Stimulated activated CD4-positive, alpha-beta T cell treated with anti-CD3 and anti-CD28 coated beads, Interleukin-2, amount 100 ng/mL, for 24 hours (primary cell): ENCODE measurements around the gene CYP4F22.
"Not testable (repeated sequence)": the region's sequence is repeated elsewhere in the genome, so short reads cannot be mapped to it uniquely, and the experiment has no call there.

Experiments used
- DNase-seq, 2 donors: peaks; one replicate each; pipeline ENCODE4 v3.0.0-alpha.2; 2020

CYP4F22 gene

DNA sequence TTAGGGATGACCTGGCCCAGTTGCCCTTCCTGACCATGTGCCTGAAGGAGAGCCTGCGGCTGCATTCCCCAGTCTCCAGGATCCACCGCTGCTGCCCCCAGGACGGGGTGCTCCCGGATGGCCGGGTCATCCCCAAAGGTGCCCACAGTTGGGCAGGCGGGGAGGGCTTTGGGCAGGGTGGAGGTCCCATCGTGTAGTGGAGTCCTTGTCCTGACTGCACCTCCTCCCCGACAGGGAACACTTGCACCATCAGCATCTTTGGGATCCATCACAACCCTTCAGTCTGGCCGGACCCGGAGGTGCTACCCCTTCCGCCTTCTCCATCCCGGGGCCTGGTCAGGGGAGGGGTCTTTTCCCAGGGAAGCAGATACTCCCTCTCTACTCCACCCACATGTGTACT is 75.0 kb downstream of the CYP4F22 start:
- DNase-seq: no peak

DNA sequence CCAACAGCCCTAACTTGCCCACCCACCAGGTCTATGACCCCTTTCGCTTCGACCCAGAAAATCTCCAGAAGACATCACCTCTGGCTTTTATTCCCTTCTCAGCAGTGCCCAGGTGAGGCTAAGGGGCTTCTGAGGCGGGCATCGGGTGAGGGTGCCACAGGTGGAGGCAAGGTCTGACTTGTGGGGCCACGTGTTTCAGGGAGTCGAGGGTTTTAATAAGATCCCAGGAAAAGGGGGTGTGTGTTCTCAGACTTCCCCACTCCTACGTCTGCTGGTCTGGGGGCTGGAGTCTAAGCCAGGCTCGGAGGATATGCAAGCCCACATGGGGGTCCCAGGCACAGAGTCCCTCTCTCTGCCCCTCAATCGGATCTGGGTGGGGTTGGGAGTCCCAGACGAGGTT is 75.8 kb downstream of the CYP4F22 start:
- no peak for DNase-seq

DNA sequence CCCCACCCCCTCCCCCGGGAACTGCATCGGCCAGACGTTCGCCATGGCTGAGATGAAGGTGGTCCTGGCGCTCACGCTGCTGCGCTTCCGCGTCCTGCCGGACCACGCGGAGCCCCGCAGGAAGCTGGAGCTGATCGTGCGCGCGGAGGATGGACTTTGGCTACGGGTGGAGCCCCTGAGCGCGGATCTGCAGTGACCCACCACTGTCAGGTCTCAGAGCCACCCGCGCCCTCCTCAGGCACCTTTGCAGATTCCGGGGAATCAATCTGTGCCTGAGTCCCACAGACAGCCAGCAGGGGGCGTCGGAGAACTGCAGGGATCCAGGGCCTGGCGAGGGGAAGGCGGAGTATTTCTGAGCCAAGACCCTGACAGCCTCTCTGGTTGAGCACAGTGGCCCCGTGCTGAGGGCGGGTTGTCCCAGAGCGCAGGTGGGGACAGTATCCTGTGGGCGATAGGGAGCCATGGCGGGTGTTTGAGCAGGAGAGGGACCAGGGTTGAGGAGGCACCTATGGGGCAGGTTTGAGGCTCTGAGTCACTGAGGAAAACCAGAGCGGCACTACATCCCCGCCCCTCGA is 76.3 kb downstream of the CYP4F22 start:
- peak; percentile 90 to 92 for DNase-seq

DNA sequence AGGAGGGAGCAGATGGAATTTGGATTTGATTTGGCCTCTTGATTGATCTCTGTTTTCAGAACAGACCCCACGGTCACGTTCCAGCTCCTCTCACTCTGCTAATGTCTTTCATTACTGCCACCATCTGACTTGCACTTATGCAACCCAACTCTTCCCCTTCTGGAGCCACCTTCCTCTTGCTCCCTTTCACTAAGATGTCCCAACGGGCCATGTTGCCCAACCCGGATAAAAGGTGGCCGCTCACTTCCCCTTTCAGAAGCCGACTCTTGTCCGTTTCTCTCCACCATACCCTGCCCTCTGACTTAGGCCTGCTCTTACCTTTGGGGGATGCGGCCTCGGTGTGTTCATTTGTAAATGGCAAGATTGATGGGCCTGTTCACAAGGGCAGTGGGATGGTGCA is 79.3 kb downstream of the CYP4F22 start:
- no peak for DNase-seq

DNA sequence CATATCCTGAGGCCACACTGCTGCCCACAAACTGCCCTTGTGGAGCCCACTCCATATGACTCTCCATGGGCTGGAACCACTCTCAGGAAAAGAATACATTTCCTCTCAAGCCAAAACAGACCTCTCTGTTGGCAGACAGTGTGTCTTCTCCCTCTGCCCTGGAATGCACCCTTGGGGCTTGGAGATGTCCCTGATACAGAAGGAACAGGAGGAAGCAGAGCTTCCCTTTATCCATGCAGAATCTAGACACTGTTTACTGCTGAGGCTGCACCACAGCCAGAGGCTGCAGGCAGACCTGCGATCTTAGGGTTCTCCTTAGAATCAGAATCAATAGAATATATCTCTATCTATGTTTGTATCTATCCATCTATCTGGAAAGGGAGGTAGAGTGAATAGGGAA is 79.9 kb downstream of the CYP4F22 start:
- no peak for DNase-seq

DNA sequence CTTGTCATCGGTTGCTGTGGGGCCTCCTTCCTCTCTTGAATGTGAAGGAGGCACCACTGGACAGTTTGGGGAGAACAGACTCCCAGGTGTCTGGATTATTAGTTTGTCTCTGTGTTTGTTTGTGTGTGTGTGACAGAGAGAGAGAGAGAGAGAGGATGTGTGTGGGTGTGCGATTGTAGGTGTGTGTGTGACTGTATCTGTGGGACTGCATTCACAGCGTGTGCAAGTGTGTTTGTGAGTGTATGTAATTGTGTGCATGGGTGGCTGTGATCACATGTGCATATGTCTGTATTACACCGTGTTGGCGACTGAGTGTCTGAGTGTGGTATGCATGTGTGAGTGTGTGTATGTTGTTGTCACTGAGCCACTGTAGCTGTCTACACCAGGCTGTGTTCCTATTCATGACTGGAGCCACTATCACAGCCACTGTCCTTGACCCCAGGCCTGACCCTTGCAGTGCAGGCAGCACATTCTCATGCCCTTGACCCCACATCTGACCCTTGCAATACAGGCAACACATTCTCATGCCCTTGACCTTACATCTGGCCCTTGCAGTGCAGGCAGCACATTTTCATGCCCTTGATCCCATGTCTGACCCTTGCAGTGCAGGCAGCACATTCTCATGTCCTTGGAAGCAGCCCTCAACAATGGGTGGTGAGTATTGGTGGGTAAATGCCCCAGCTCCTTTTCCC is 81.6 kb downstream of the CYP4F22 start:
- DNase-seq: no peak

DNA sequence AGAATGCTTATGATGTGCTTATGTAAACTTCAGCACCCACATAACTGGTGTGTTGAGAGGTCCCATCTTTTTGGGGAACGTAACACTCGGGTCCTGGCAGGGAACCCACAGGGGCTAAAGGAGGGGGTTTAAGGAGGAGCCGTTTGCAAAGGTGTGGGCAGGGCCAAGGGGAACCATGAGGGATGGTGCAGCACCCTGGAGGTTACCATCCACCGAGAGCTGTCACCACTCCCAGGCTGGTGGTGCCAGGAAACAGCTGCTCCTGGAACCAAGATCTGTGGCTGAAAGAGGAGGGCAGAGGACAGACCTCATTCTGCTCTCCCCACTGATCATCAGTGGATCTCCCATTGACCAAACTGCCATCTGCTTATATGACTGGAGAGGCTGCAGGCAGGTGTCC is 83.5 kb downstream of the CYP4F22 start:
- no peak for DNase-seq

DNA sequence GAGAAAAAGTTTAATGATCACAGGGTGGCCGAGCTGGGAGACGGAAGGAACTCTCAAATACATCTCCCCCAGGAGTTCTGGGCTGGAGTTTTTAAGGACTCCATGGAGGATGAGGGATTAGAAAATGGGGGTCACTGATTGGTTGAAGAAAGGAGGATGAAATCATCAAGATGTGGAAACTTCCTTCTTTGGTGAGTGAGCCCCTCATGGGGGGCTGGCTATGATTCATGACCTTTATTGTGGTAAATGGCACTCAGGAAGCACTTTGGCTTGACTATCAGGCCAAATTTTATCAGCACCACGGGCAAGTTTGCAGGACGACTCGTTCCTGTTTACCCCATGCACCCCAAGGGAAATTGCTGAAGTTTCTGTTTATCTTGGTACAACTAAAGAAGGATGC is 84.2 kb downstream of the CYP4F22 start:
- not testable (repeated sequence) for DNase-seq

DNA sequence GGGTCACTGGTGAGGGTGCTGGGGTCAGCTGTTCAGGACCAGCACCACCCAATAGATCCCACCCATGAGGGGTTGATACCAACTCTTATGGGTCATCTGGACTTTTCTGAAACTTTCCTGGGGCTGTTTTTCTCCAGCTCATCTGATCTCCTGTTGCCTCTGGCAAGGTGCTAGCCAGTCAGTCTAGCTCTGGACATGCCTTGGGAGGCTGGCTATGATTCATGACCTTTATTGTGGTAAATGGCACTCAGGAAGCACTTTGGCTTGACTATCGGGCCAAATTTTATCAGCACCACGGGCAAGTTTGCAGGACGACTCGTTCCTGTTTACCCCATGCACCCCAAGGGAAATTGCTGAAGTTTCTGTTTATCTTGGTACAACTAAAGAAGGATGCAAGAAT is 85.4 kb downstream of the CYP4F22 start:
- not testable (repeated sequence) for DNase-seq

DNA sequence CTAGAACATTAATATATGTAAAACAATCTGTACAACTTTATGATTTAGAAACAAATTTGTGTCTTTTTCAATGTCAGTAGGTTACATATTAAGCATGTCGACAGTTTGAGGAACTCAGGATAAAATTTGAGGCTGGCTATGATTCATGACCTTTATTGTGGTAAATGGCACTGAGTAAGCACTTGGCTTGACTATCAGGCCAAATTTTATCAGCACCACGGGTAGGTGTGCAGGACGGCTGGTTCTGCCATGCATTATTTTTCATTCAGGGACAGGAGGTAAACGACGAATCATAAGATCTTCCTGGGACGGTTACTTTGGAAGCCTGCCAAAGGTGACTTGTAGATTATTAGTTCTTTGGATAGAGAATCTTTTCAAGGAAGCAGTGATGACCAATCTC is 86.7 kb downstream of the CYP4F22 start:
- no peak for DNase-seq
